CD4-positive, alpha-beta T cell treated with Interleukin-21 for 1 hour (primary cell): Measurements from ENCODE around the gene SUGP2.
A peak's percentile ranks its signal among the peaks of the same experiment; 100 is the strongest.

ENCODE experiments used
- DNase-seq: peaks from one replicate; pipeline ENCODE4 v3.0.0-alpha.2; 2020

SUGP2 gene

GRCh38 chr19:18948075-18948975, 85.0 kb downstream of the SUGP2 start:
- DNase-seq: no peak

- DNase-seq: peak; percentile 12
Measured at GRCh38 chr19:18946918-18947317, 86.4 kb downstream of the SUGP2 start.

- DNase-seq: no peak
Measured at GRCh38 chr19:18946335-18946734, 87.0 kb downstream of the SUGP2 start.

GRCh38 chr19:18945297-18945696, 88.0 kb downstream of the SUGP2 start:
- DNase-seq: no peak

- no peak for DNase-seq
Measured at GRCh38 chr19:18943465-18943864, 89.9 kb downstream of the SUGP2 start.

- DNase-seq: no peak
Measured at GRCh38 chr19:18942692-18943091, 90.6 kb downstream of the SUGP2 start.

- DNase-seq: no peak
Measured at GRCh38 chr19:18941628-18942354, 91.5 kb downstream of the SUGP2 start.
